Tibial nerve (tissue), 3 donors: ENCODE measurements around the gene LSM14B.

Source experiments
- CTCF ChIP-seq, 5 experiments: fragments of 200-600 bp in 3 of 5; fragments of 450-650 bp in 2 of 5; sonication (generic) in 3 of 5; IDR thresholded peaks; one replicate each; pipeline ENCODE4 v1.5.1; 2016 to 2019; ENCODE audit warnings: antibody characterized with exemption in 5 of 5, mild to moderate bottlenecking in 3 of 5, moderate library complexity in 2 of 5
- POLR2A ChIP-seq, 2 donors: fragments of 450-650 bp; IDR thresholded peaks; one replicate each; pipeline ENCODE4 v1.6.1; 2017; ENCODE audit warnings: antibody characterized with exemption in 2 of 2, mild to moderate bottlenecking in 2 of 2, moderate library complexity in 2 of 2

- no peak for TF ChIP-seq CTCF (IDR thresholded peaks at IDR 0.05)
- TF ChIP-seq POLR2A (IDR thresholded peaks at IDR 0.05) = no peak
Measured at GRCh38 chr20:62158541-62158940, 36.3 kb downstream of the LSM14B start.
